NCI-H2196 treated with DMSO at 0.1 percent for 48 hours (cell line): ENCODE results near the gene PIEZO1.
"Not testable (repeated sequence)": the region's sequence is repeated elsewhere in the genome, so short reads cannot be mapped to it uniquely, and the experiment has no call there.

Experiments used
- DNase-seq: peaks from one replicate; lab custom pipeline; 2025; ENCODE audit not compliant: unreplicated experiment; lab: John Stamatoyannopoulos, UW

Gene PIEZO1

GRCh38 chr16:88784074-88784855, 755 bp downstream of the PIEZO1 start:
- DNase-seq = no peak

- DNase-seq = no peak
These were observed 1.5 kb downstream of the PIEZO1 start for GRCh38 chr16:88783391-88784073.

GRCh38 chr16:88782454-88783390, 2.3 kb downstream of the PIEZO1 start:
- no peak for DNase-seq

GRCh38 chr16:88781140-88782077, 3.6 kb downstream of the PIEZO1 start:
- no peak for DNase-seq

GRCh38 chr16:88780142-88781062, 4.6 kb downstream of the PIEZO1 start:
- DNase-seq = no peak

GRCh38 chr16:88779406-88780141, 5.4 kb downstream of the PIEZO1 start:
- DNase-seq = no peak

- no peak for DNase-seq
These were observed 6.4 kb downstream of the PIEZO1 start for GRCh38 chr16:88778541-88779065.

GRCh38 chr16:88778271-88778525, 6.8 kb downstream of the PIEZO1 start:
- DNase-seq = no peak

GRCh38 chr16:88777471-88778270, 7.3 kb downstream of the PIEZO1 start:
- no peak for DNase-seq

- no peak for DNase-seq
These were observed 9.2 kb downstream of the PIEZO1 start for GRCh38 chr16:88775825-88776224.

GRCh38 chr16:88774544-88775393, 10.3 kb downstream of the PIEZO1 start:
- DNase-seq = no peak

GRCh38 chr16:88773812-88774291, 11.2 kb downstream of the PIEZO1 start:
- no peak for DNase-seq

- no peak for DNase-seq
These were observed 11.9 kb downstream of the PIEZO1 start for GRCh38 chr16:88772871-88773811.

GRCh38 chr16:88771781-88772180, 13.2 kb downstream of the PIEZO1 start:
- not testable (repeated sequence) for DNase-seq

- DNase-seq = no peak
These were observed 13.7 kb downstream of the PIEZO1 start for GRCh38 chr16:88771294-88771772.
